Pancreas (tissue), 10 donors: Measurements from ENCODE around the gene TMC5. TPM values are rescaled to one million over a fixed set of nuclear protein-coding genes. Genes with fewer than 3 reads are reported as not detected.

Experiments
- ATAC-seq, 4 donors: fragments of 200-7000 bp; cut with Tn5 transposase; one replicate each; pipeline versions ENCODE4 v1.8.0 to v1.9.1; 2020; ENCODE audit warnings: mild to moderate bottlenecking in 4 of 4, moderate library complexity in 4 of 4
- DNase-seq, 6 donors: peaks; one replicate each; pipeline ENCODE4 v3.0.0-alpha.2; 2020
- FAIRE-seq: peaks from 2 replicates; lab custom pipeline; 2012; peaks lifted over from hg19 to GRCh38; lab: Jason Lieb, UNC
- H3K27ac ChIP-seq, 4 donors: fragments of 200-600 bp; sonication (generic); 1 replicate in 3 of 4; 2 replicates in 1 of 4; pipeline versions ENCODE4 v1.5.0 to v1.8.0; 2020
- H3K27me3 ChIP-seq, 4 donors: fragments of 200-600 bp; one replicate each; pipeline ENCODE4 v1.8.0; 2021
- H3K36me3 ChIP-seq, 3 donors: fragments of 200-600 bp; sonication (generic) in 1 of 3; one replicate each; pipeline versions ENCODE4 v1.5.0 to v1.8.0; 2020 to 2021
- H3K4me1 ChIP-seq, 3 donors: fragments of 200-600 bp; one replicate each; pipeline ENCODE4 v1.8.0; 2021
- H3K4me3 ChIP-seq, 4 donors: fragments of 200-600 bp; sonication (generic) in 2 of 4; one replicate each; pipeline versions ENCODE4 v1.5.0 to v1.8.0; 2020 to 2021
- H3K9me3 ChIP-seq, 4 donors: fragments of 200-600 bp; one replicate each; pipeline ENCODE4 v1.8.0; 2021
- CTCF ChIP-seq, 4 donors: fragments of 200-600 bp; sonication (generic) in 3 of 4; IDR thresholded peaks; one replicate each; pipeline versions ENCODE4 v1.5.0 to v1.8.0; 2021; ENCODE audit warnings: antibody characterized with exemption in 4 of 4
- WGBS, 2 donors: extraction: QIAGEN DNeasy Blood & Tissue Kit; methylation state at CpG; one replicate each; pipeline ENCODE4 v1.1.7; 2013; 5-methylcytosine and 5-hydroxymethylcytosine counted together
- intact Hi-C, 3 donors: fragments of 100-400 bp; cut with DNase I; formaldehyde crosslinking; loops; one replicate each; pipeline versions ENCODE4 v1.11.1 to v1.14.2; 2022
- polyA plus RNA-seq, 2 donors: library from polyadenylated mRNA; stranded (reverse); fragments of 200-250 nt; gene quantifications; one replicate each; pipeline ENCODE4 v1.2.3, GENCODE V29; 2013
- total RNA-seq, 6 donors: library from RNA; stranded (reverse); fragmentation: NEBNext Ultra II Directional in 4 of 6; extraction: Animal tissue kit (Norgen Biotek cat#: 25700) in 4 of 6; gene quantifications; one replicate each; pipeline versions ENCODE4 v1.2.1 to v1.2.4, GENCODE V29; 2021 to 2023
- donor health status: healthy with polysubstance abuse.
- donor health status: DM: no; HTN: no; CAD: no; lungs with moderate emphysema.
- donor health status: DM: no; HTN: no; CAD: no.
- donor health status: control.
- donor health status: control.
- donor health status: Bipolar disorder and iron deficiency.
- donor health status: DM: yes; HTN: yes; CAD: no.
- donor health status: DM: no; HTN: no; CAD: no.
- donor health status: DM: no; HTN: no; CAD: no.
- donor health status: DM: yes; HTN: yes; CAD: no.

Gene TMC5
- total and polyA plus RNA-seq, 8 donors: 1.3 to 24.8 (median 5.3) TPM

GRCh38 chr16:19474617-19475016, 56.9 kb downstream of the TMC5 start:
- no peaks in the 10 kb centered on the region for H3K36me3 ChIP-seq
- no peak for TF ChIP-seq CTCF (IDR thresholded peaks at IDR 0.05)
- intact Hi-C loops: no loop called here
- ATAC-seq: no peak
- H3K9me3 ChIP-seq: no peaks in the 10 kb centered on the region
- no peaks in the 10 kb centered on the region for H3K4me1 ChIP-seq
- no peak overlapping the region for H3K4me3 ChIP-seq
- no peaks in the 10 kb centered on the region for H3K27me3 ChIP-seq
- no peak for FAIRE-seq
- no peak for DNase-seq
- no peak overlapping the region for H3K27ac ChIP-seq
- 62 to 64% methylated on average over 5 of the region's 5 CpGs for WGBS, 2 donors

DNA sequence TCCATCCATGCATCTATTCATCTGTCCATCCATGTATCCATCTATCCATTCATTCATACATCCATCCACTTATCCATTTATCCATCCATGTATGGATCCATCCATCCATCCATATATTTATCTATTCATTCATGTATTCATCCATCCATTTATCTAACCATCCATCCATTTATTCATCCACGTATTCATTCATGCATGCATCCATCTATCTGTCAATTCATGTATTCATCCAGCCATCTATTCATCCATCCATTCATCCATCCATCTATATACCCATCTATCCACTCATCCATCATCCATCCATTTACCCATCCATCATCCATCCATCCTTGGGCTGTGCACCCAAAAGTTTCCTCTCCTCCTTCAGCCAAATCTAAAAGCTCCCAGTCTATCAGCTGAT, 60.8 kb downstream of the TMC5 start:
- 54 to 74% methylated on average over 1 of the region's 1 CpG for WGBS, 2 donors
- Histone ChIP-seq H3K36me3 (no peaks in the 10 kb centered on the region), H3K27me3 (no peaks in the 10 kb centered on the region), H3K27ac (no peak overlapping the region), H3K9me3 (no peaks in the 10 kb centered on the region), H3K4me3 (no peak overlapping the region), H3K4me1 (no peaks in the 10 kb centered on the region)
- no peak for TF ChIP-seq CTCF (IDR thresholded peaks at IDR 0.05)
- ATAC-seq (no peak), FAIRE-seq (no peak), DNase-seq (no peak)
- intact Hi-C loops: no loop called here

GRCh38 chr16:19479302-19479721, 61.6 kb downstream of the TMC5 start:
- 59 to 71% methylated on average over 3 of the region's 3 CpGs for WGBS, 2 donors
- ATAC-seq: no peak
- no peak for FAIRE-seq

GRCh38 chr16:19481296-19481695, 63.6 kb downstream of the TMC5 start:
- H3K4me3 ChIP-seq: no peak overlapping the region
- H3K36me3 ChIP-seq: no peaks in the 10 kb centered on the region
- no peak for DNase-seq
- no peak for ATAC-seq
- 78 to 83% methylated on average over 2 of the region's 2 CpGs for WGBS, 2 donors
- TF ChIP-seq CTCF (IDR thresholded peaks at IDR 0.05): no peak
- H3K27me3 ChIP-seq: no peaks in the 10 kb centered on the region
- FAIRE-seq: no peak
- H3K27ac ChIP-seq: no peak overlapping the region
- intact Hi-C loops: no loop called here
- no peaks in the 10 kb centered on the region for H3K4me1 ChIP-seq
- no peaks in the 10 kb centered on the region for H3K9me3 ChIP-seq

More at GRCh38 chr16:19479302-19479721, 61.6 kb downstream of the TMC5 start:
- H3K36me3 ChIP-seq: no peaks in the 10 kb centered on the region
- TF ChIP-seq CTCF (IDR thresholded peaks at IDR 0.05): no peak
- no peaks in the 10 kb centered on the region for H3K4me1 ChIP-seq
- DNase-seq: no peak
- H3K4me3 ChIP-seq: no peak overlapping the region
- no peak overlapping the region for H3K27ac ChIP-seq
- H3K9me3 ChIP-seq: no peaks in the 10 kb centered on the region
- H3K27me3 ChIP-seq: no peaks in the 10 kb centered on the region
- intact Hi-C loops: no loop called here

DNA sequence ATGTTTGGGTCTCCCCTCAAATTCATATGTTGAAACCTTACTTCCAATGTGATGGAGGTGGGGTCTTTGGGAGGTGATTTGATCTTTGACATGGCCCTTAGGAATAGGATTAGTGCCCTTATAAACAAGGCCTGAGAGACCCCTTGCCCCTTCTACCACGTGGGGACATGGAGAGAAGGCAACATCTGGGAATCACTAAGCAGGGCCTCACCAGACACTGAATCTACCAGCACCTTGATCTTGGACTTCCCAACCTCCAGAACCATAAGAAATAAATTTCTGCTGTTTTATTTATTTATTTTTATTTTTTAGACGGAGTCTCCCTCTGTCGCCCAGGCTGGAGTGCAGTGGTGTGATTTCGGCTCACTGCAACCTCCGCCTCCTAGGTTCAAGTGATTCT, 64.1 kb downstream of the TMC5 start:
- Histone ChIP-seq H3K4me3 (no peak overlapping the region), H3K27ac (no peak overlapping the region), H3K4me1 (no peaks in the 10 kb centered on the region), H3K27me3 (no peaks in the 10 kb centered on the region), H3K36me3 (no peaks in the 10 kb centered on the region), H3K9me3 (no peaks in the 10 kb centered on the region)
- DNase-seq (no peak), FAIRE-seq (no peak), ATAC-seq (no peak)
- no peak for TF ChIP-seq CTCF (IDR thresholded peaks at IDR 0.05)
- 83 to 85% methylated on average over 5 of the region's 5 CpGs for WGBS, 2 donors
- intact Hi-C loops: no loop called here
